ENCODE measurements around the gene HLX.

GRCh38 chr1:220891224-220892085 lies 12.2 kb downstream of the HLX start:
- TF ChIP-seq CTCF (IDR thresholded peaks at IDR 0.05; ENCODE audit: borderline replicate concordance, extremely low read depth, low read length, poor library complexity, severe bottlenecking), result no peak
- TF ChIP-seq EZH2 (IDR thresholded peaks at IDR 0.05; ENCODE audit: borderline replicate concordance, low read depth, low read length, severe bottlenecking), result no peak
